Caco-2 (cell line): ENCODE data around the gene CACNB1. TPM values are rescaled to one million over a fixed set of nuclear protein-coding genes. Genes with fewer than 3 reads are reported as not detected.

ENCODE experiments used
- BruUV-seq: library from RNA; stranded (reverse); fragments of 400-500 nt; replicated peaks from 2 replicates; lab custom pipeline; 2021; lab: Mats Ljungman, UMichigan
- CTCF ChIA-PET: fragments of 300-600 bp; sonication (Branson Sonifier 250); formaldehyde crosslinking; loops from one replicate; lab custom pipeline; 2022; ENCODE audit warnings: antibody characterized with exemption; lab: Charles Lee
- POLR2A ChIA-PET: fragments of 300-600 bp; sonication (Branson Sonifier 250); formaldehyde crosslinking; loops from one replicate; lab custom pipeline; 2022; ENCODE audit warnings: antibody characterized with exemption; lab: Charles Lee
- DNase-seq, 2 experiments: peaks; one replicate each; pipeline versions ENCODE4 v3.0.0 to v3.0.0-alpha.2; 2020 to 2022
- H3K27me3 ChIP-seq: replicated peaks from 2 replicates; pipeline ENCODE4 v1.6.0; 2011; ENCODE audit warnings: low read length; ENCODE audit not compliant: control insufficient read depth, insufficient read depth
- H3K36me3 ChIP-seq: 2 replicates; pipeline ENCODE4 v1.5.1; 2011; ENCODE audit warnings: low read length; ENCODE audit not compliant: control insufficient read depth, insufficient read depth
- H3K4me1 ChIP-seq: fragments of 250-450 bp; sonication (Bioruptor Pico); 2 replicates; pipeline ENCODE4 v1.5.1; 2020; ENCODE audit warnings: mild to moderate bottlenecking
- H3K4me3 ChIP-seq: 2 replicates; pipeline ENCODE4 v1.5.1; 2011; ENCODE audit warnings: low read depth, mild to moderate bottlenecking, control low read depth, low read length
- H3K9me3 ChIP-seq: fragments of 250-450 bp; sonication (Bioruptor Pico); 2 replicates; pipeline ENCODE4 v1.5.1; 2020; ENCODE audit warnings: mild to moderate bottlenecking, moderate library complexity
- H3K27ac Mint-ChIP-seq: one replicate; pipeline ENCODE4 v1.8.0; 2022; ENCODE audit warnings: mixed read lengths; ENCODE audit not compliant: unreplicated experiment
- H3K27me3 Mint-ChIP-seq: one replicate; pipeline ENCODE4 v1.8.0; 2022; ENCODE audit warnings: mixed read lengths; ENCODE audit not compliant: insufficient read depth, unreplicated experiment
- H3K36me3 Mint-ChIP-seq: one replicate; pipeline ENCODE4 v1.8.0; 2022; ENCODE audit warnings: mild to moderate bottlenecking, mixed read lengths; ENCODE audit not compliant: insufficient read depth, unreplicated experiment
- H3K4me1 Mint-ChIP-seq: one replicate; pipeline ENCODE4 v1.8.0; 2022; ENCODE audit warnings: low read depth, mixed read lengths; ENCODE audit not compliant: unreplicated experiment
- H3K4me3 Mint-ChIP-seq: one replicate; pipeline ENCODE4 v1.8.0; 2022; ENCODE audit warnings: mild to moderate bottlenecking, moderate library complexity, mixed read lengths; ENCODE audit not compliant: unreplicated experiment
- H3K9me3 Mint-ChIP-seq: one replicate; pipeline ENCODE4 v1.8.0; 2022; ENCODE audit warnings: mixed read lengths; ENCODE audit not compliant: unreplicated experiment
- CTCF ChIP-seq, 2 experiments: fragments of 200-600 bp in 1 of 2; IDR thresholded peaks; 1 replicate in 1 of 2; 2 replicates in 1 of 2; pipeline versions ENCODE4 v1.5.1 to v1.8.0; 2011 to 2022; ENCODE audit warnings: antibody characterized with exemption in 1 of 2, control low read depth in 1 of 2, inconsistent platforms in 1 of 2, low read depth in 1 of 2, low read length in 1 of 2, mild to moderate bottlenecking in 1 of 2, moderate library complexity in 1 of 2; ENCODE audit not compliant: insufficient read depth in 1 of 2, severe bottlenecking in 1 of 2, unreplicated experiment in 1 of 2
- intact Hi-C: fragments of 100-400 bp; cut with micrococcal nuclease; formaldehyde crosslinking; loops from one replicate; pipeline ENCODE4 v1.10.0; 2022; ENCODE audit not compliant: unreplicated experiment
- total RNA-seq: library from RNA; stranded (reverse); gene quantifications from 2 replicates; pipeline ENCODE4 v1.2.3, GENCODE V29; 2022

CACNB1 gene
- total RNA-seq, 1 experiment from 2014 or later: 7.0 TPM

GRCh38 chr17:39125143-39125875 is 72.2 kb downstream of the CACNB1 start:
- Mint-ChIP-seq H3K36me3 (no peaks in the 10 kb centered on the region), H3K27ac (no peak overlapping the region), H3K27me3 (no peaks in the 10 kb centered on the region), H3K9me3 (no peaks in the 10 kb centered on the region), H3K4me3 (no peak overlapping the region), H3K4me1 (no peaks in the 10 kb centered on the region)
- no peaks in the 10 kb centered on the region for H3K4me1 ChIP-seq
- no peaks in the 10 kb centered on the region; the same call in 1 of the 2 replicates for H3K9me3 ChIP-seq
- POLR2A ChIA-PET: no interaction called here
- CTCF ChIA-PET: no interaction called here
- H3K36me3 ChIP-seq: no peaks in the 10 kb centered on the region
- intact Hi-C loops: no loop called here
- BruUV-seq: no TSS peak
- no peak overlapping the region for H3K4me3 ChIP-seq
- no peak for DNase-seq
- H3K27me3 ChIP-seq: no peaks in the 10 kb centered on the region
- no peak for TF ChIP-seq CTCF (IDR thresholded peaks at IDR 0.05; ENCODE audit: insufficient read depth in 1 of 2, low read depth in 1 of 2, low read length in 1 of 2, severe bottlenecking in 1 of 2, unreplicated experiment in 1 of 2)

- BruUV-seq: no TSS peak
- Mint-ChIP-seq H3K27me3 (no peaks in the 10 kb centered on the region), H3K4me1 (no peaks in the 10 kb centered on the region), H3K27ac (no peak overlapping the region), H3K36me3 (no peaks in the 10 kb centered on the region), H3K4me3 (no peak overlapping the region), H3K9me3 (no peaks in the 10 kb centered on the region)
- CTCF ChIA-PET: no interaction called here
- H3K36me3 ChIP-seq: no peaks in the 10 kb centered on the region
- TF ChIP-seq CTCF (IDR thresholded peaks at IDR 0.05; ENCODE audit: insufficient read depth in 1 of 2, low read depth in 1 of 2, low read length in 1 of 2, severe bottlenecking in 1 of 2, unreplicated experiment in 1 of 2): no peak
- H3K9me3 ChIP-seq: no peaks in the 10 kb centered on the region
- H3K4me1 ChIP-seq: no peaks in the 10 kb centered on the region
- intact Hi-C loops: no loop called here
- no peaks in the 10 kb centered on the region for H3K27me3 ChIP-seq
- POLR2A ChIA-PET: no interaction called here
- H3K4me3 ChIP-seq: no peak overlapping the region
- no peak for DNase-seq
Observed at GRCh38 chr17:39123627-39124026, 73.8 kb downstream of the CACNB1 start.

Other genes starting within 250 kb of the CACNB1 start
- not detected in 2 replicates for gene FBXO47, start 230.3 kb downstream of the CACNB1 start, total RNA-seq
- 0.14 and 0.44 TPM in 2 replicates for gene PLXDC1, start 46.0 kb downstream of the CACNB1 start, total RNA-seq
- gene ARL5C, start 31.5 kb downstream of the CACNB1 start, total RNA-seq: not detected in 2 replicates
- 1,825 and 2,017 TPM in 2 replicates for gene RPL19, start 2.6 kb upstream of the CACNB1 start, total RNA-seq
- gene STAC2, start 28.3 kb upstream of the CACNB1 start, total RNA-seq: 0.09 TPM in 1 of 2 replicates, not detected in the other
- 11.2 and 12.6 TPM in 2 replicates for gene FBXL20, start 204.0 kb upstream of the CACNB1 start, total RNA-seq